ENCODE measurements around the gene SLC25A4.
"Not testable (repeated sequence)": the region's sequence is repeated elsewhere in the genome, so short reads cannot be mapped to it uniquely, and the experiment has no call there.

The SLC25A4 gene

DNA sequence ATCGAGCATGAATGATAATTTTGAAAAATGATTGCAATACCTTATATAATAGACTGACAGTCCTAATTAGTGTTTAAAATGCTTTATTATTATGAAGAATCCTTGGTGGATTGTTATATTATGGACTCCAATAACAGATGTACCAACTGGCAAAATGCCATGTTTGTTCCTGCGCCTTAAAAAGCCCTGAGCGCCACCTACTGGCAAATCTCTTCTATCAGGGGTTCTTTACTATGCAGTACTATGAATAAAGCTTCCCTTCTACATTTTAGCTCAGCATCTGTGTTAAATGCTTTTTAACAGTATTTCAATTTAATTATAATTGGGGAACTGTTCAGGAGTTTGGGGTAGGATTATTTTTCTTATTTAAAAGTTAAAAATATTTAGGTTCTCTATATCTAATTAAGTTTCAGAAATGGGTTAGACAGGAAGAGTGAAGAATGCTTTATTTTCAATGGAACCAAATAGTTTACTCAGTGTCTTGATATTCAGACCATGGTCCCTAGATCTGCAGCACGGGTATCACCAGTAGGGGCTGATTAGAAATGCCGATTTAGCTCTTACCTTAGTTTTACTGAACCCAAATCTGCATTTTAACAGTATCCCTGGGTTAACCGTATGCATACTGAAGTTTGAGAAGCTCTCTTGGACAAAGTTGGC lies 40.7 kb downstream of the SLC25A4 start:
- DNase-seq (ENCODE audit: low read depth), result peak; percentile 80

DNA sequence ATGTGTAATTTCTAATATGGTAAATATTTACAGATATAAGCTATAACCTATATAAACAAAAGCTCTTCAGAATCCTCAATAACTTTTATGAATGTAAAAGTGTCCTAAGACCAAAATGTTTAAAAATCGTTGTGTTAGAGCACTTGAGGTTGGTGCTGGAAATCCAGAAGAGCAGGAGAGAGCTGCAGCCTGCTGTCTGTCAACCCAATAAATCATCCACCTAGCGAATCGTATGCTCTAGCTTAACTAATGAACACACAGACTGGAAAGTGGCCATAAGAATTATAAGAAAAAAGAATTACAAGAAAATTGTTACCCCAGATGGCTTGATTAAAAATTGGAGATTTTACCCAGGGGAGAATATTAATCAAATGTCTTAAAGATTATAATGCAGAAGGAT lies 43.7 kb downstream of the SLC25A4 start:
- DNase-seq (ENCODE audit: low read depth), result no peak

DNA sequence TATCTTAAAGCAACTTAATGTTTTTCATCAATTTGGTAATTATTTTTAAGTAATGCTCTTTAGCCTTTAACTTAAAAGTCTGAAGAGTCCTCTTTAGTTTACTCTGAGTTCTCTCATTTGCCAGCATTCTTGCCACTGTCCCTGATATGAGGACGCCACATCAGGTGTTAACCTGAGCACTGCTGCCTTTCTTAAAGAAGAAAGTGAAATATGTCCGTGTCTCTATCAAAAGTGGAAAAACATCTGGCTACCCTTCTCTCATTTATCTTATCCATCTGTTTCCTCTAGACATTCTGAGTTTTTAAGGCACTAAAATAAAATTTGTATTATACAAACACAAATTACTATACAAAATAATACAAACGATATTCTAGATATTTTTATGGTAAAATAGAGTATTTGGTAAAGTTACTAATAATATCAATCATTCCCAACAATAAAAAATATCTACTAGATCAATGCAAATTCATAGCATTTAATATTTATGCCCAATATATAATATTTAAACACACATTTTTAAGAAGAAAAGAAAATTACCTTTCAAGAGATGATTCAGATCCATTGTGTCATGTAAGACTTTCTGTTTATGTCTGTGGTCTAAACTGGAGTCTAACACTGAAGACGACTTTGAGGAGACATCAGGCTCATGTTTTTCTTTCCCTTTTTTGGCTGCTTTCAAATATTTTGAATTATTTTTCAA lies 46.7 kb downstream of the SLC25A4 start:
- no peak for DNase-seq (ENCODE audit: low read depth)

DNA sequence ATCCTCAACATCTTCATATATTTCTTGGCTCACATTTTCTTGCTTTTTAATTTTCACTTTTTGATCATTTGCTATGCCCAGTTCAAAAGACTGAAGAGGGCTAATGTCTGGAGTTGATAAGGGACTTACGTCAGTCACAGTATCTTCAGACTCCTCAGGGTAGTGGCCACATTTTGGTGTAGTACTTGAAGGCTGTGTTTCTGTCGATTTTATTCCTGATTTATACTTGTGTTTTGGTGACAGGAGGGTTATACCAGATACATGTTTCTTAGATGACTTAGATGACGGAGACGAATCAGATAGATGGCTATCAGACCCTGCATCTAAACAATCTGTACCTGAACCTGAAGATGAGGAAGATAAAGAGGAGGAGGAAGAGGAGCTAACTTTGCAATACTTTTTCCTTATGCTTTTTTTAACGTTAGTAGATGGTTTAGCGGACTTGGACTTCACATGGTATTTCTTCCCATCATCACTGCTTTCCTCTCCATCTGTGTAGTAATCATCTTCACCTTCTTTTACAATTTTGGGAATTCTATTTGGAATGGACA lies 47.3 kb downstream of the SLC25A4 start:
- DNase-seq (ENCODE audit: low read depth), result no peak

DNA sequence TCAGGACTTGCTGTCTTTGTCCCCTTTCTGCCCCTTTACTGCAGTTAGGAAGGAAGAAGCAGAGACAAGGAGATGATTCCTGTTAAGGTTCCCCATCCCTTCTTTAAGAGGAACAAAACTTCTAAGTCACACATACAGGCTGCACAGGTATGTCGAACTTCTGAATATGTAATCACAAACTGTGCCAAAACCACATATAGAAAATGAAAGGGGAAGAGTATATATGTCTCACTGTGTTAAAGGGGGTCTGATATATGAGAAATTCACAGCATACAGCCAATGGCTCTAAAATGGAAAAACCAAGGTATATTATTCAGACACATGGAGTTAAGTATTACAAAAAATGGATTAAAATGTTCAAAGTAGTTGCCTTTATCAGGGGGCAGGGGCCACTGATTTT lies 49.0 kb downstream of the SLC25A4 start:
- DNase-seq (ENCODE audit: low read depth), result no peak

DNA sequence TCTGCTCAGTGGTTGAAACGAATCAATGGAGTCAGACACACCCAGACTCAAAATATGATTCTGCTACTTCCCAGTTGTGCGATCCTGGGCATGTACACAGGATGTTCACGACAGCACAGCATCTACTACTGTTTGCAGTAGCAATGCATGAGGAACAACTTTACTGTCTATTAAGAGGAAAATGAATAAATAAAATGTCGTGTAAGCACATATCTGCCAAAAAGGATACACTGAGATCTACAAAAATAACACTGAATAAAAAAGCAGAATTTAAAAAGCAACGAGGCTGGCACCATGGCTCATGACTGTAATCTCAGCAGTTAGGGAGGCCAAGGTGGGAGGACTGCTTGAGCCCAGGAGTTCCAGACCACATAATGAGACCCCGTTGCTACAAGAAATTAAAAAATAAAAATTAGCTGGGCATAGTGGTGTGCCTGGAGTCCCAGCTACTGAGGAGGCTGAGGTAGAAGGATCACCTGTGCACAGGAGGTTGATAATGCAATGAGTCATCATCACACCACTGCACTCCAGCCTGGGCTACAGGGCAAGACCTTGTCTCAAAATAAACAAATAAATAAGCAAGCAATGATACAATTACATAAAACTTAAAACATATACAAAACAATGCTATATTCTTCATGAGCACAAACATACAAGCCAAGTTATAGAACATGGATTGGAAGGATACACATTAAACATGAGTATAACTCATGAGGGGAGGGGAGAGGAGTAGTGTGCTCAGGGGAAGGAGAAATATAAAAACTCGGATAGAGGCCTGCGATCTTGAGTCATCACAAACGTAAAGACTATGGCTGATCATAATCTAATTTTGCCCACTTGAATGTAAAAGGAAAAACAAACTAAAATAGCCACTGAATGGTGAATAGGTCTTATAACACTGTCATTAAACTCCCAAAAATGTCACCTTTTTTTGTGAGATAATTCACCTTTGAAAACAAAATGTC lies 52.1 kb downstream of the SLC25A4 start:
- no peak for DNase-seq (ENCODE audit: low read depth)

DNA sequence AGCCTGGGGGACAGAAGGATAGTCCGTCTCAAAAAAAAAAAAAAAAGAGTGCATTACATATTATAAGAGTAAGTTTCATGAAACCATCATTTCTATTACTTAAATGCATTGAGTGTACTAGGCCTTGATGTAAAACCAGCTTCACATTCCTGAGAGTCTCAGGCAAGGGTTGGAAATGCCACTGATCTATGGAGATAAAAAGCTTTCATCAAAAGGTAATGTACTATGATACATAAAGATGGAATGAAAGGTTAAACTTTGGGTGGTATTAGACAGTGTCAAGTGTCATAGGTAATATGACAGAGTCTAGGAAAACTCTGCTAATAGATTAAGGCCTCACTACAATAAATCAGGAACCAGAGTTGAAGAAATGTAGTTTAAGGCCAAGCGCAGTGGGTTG lies 53.4 kb downstream of the SLC25A4 start:
- DNase-seq (ENCODE audit: low read depth), result no peak

DNA sequence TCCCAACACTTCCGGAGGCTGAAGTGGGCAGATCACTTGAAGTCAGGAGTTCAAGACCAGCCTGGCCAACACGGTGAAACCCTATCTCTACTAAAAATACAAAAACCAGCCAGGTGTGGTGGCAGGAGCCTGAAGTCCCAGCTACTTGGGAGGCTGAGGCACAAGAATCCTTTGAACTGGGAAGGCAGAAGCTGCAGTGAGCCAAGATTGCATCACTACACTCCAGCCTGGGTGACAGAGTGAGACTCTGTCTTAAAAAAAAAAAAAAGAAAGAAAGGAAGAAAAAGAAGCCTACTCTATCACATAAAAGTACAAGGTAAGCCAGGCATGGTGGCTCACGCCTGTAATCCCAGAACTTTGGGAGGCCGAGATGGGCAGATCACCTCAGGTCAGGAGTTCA lies 55.1 kb downstream of the SLC25A4 start:
- DNase-seq (ENCODE audit: low read depth), result not testable (repeated sequence)

Measured in stromal cell of bone marrow (primary cell).